ENCODE measurements around the gene CASZ1.

The CASZ1 gene

DNA sequence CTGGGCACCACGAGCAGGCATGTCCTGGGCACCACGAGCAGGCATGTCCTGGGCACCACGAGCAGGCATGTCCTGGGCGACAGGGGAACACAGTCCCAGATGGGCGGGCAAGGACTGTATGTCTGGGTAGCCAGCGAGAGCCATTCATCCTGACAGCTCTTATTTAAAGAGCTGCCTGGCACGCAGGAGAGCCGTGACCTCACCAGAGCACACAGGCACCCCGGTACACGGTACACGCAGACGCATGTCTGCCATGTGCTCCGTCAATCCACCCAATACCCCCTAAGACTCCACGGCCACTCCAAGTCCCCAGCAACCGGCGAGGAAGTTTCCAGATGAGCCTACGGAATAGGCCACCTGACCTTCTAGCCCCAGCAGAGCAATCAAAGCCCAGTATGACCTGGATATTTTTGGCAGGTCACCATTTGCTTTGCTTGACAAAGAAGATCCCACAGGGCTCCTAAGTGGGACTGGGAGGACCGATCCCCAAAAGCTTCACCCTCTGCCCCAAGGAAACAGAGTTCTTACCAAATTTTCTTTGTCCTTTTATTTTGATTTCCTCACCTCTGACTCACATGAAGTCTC lies 51.7 kb downstream of the CASZ1 start:
- FAIRE-seq (no peak), DNase-seq (ENCODE audit: insufficient read length, low spot score) (no peak)
- TF ChIP-seq TAF1 (IDR thresholded peaks at IDR 0.05; ENCODE audit: low read depth, low read length) (no peak), PAX5 (IDR thresholded peaks at IDR 0.05; ENCODE audit: insufficient read depth, low read length, severe bottlenecking) (no peak), SPI1 (IDR thresholded peaks at IDR 0.05; ENCODE audit: low read depth, low read length) (no peak), POLR2AphosphoS5 (IDR thresholded peaks at IDR 0.05; ENCODE audit: low read depth, low read length) (no peak), POLR2A (IDR thresholded peaks at IDR 0.05; ENCODE audit: low read depth, low read length) (no peak), POU2F2 (IDR thresholded peaks at IDR 0.05; ENCODE audit: low read depth, low read length) (no peak)

DNA sequence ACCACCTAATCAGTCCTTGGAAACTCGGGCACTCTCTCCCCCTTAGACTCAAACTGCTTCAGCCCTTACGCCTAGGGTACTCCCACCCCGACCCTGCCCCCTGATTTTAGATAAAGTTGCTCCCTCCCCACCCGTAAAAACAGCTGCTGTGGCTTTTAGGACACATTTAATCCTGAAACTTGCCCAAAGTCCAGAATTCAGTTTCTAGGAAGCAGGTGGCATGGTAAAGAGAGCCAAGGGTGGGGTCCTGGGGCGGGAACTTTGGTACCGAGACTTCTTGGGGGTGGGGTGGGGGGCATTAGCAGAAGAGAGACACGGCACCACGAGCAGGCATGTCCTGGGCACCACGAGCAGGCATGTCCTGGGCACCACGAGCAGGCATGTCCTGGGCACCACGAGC lies 52.4 kb downstream of the CASZ1 start:
- no peak for DNase-seq (ENCODE audit: insufficient read length, low spot score)
- no peak for TF ChIP-seq POU2F2 (IDR thresholded peaks at IDR 0.05; ENCODE audit: low read depth, low read length)
- TF ChIP-seq PAX5 (IDR thresholded peaks at IDR 0.05; ENCODE audit: insufficient read depth, low read length, severe bottlenecking): no peak
- TF ChIP-seq SPI1 (IDR thresholded peaks at IDR 0.05; ENCODE audit: low read depth, low read length): no peak
- no peak for TF ChIP-seq POLR2AphosphoS5 (IDR thresholded peaks at IDR 0.05; ENCODE audit: low read depth, low read length)
- no peak for TF ChIP-seq TAF1 (IDR thresholded peaks at IDR 0.05; ENCODE audit: low read depth, low read length)
- no peak for TF ChIP-seq POLR2A (IDR thresholded peaks at IDR 0.05; ENCODE audit: low read depth, low read length)
- FAIRE-seq: no peak

DNA sequence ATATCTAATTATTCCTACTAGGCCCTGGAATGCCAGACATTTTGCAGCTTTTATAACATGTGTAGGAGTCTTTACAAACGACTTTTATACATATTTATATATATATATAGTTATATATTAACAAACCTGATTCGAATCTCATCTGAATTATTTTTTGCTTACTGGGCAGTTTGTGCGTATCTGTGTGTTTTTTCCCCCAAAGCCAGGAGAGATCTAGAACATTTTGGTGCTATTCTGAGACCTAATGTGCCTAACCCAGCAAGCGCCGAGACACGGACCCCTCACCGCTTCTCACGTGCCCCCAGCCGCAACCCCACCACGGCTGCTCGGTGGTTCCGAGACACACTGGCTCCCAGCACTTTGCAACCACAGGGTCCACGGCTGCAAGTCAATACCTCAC lies 54.8 kb downstream of the CASZ1 start:
- FAIRE-seq (no peak), DNase-seq (ENCODE audit: insufficient read length, low spot score) (no peak)
- TF ChIP-seq PAX5 (IDR thresholded peaks at IDR 0.05; ENCODE audit: insufficient read depth, low read length, severe bottlenecking) (no peak), POLR2A (IDR thresholded peaks at IDR 0.05; ENCODE audit: low read depth, low read length) (no peak), SPI1 (IDR thresholded peaks at IDR 0.05; ENCODE audit: low read depth, low read length) (no peak)

DNA sequence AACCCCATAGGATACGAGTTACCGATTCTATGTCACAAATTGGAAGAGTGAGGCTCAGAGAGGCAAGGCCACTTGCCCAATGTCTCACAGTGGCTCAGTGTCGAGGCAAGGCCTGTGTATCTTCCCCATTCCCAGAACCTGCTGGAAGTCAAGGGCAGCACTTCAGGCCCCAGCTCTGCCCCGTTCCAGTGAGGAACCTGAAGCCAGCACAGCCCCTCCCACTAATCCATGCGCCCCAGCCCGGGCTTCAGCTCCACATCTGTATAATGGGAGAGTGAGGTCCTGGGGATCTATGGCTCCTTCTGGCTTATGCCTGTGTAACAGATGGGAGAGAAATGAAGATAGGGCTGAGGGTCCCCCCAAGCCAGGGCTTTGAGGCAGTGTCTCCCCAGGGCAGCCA lies 56.3 kb downstream of the CASZ1 start:
- TF ChIP-seq PAX5 (IDR thresholded peaks at IDR 0.05; ENCODE audit: insufficient read depth, low read length, severe bottlenecking) (no peak), SPI1 (IDR thresholded peaks at IDR 0.05; ENCODE audit: low read depth, low read length) (no peak), TAF1 (IDR thresholded peaks at IDR 0.05; ENCODE audit: low read depth, low read length) (no peak), POLR2A (IDR thresholded peaks at IDR 0.05; ENCODE audit: low read depth, low read length) (no peak), POLR2AphosphoS5 (IDR thresholded peaks at IDR 0.05; ENCODE audit: low read depth, low read length) (no peak)
- FAIRE-seq (no peak), DNase-seq (ENCODE audit: insufficient read length, low spot score) (no peak)

DNA sequence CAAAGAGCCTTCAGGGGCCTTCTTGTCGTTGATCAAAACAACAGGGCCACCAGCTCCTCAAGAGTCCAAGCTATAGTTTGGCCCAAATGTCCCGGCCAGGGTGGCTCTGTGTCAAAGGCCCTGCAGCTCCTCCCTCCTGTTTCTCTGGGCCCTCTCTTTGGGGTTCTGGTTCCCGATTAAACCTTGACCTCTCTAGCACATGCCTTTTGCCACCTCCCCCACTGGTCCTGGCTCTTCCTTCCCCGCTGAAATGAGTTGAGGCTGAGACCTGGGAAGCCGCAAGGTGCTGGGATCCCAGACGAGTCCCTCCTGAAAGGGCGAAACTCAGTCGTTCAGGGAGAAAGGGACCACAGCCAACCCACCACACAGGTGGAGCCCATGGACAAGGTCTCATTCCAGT lies 56.9 kb downstream of the CASZ1 start:
- FAIRE-seq (no peak), DNase-seq (ENCODE audit: insufficient read length, low spot score) (no peak)
- TF ChIP-seq TAF1 (IDR thresholded peaks at IDR 0.05; ENCODE audit: low read depth, low read length) (no peak), POLR2A (IDR thresholded peaks at IDR 0.05; ENCODE audit: low read depth, low read length) (no peak), PAX5 (IDR thresholded peaks at IDR 0.05; ENCODE audit: insufficient read depth, low read length, severe bottlenecking) (no peak), SPI1 (IDR thresholded peaks at IDR 0.05; ENCODE audit: low read depth, low read length) (no peak), POLR2AphosphoS5 (IDR thresholded peaks at IDR 0.05; ENCODE audit: low read depth, low read length) (no peak), POU2F2 (IDR thresholded peaks at IDR 0.05; ENCODE audit: low read depth, low read length) (no peak)

DNA sequence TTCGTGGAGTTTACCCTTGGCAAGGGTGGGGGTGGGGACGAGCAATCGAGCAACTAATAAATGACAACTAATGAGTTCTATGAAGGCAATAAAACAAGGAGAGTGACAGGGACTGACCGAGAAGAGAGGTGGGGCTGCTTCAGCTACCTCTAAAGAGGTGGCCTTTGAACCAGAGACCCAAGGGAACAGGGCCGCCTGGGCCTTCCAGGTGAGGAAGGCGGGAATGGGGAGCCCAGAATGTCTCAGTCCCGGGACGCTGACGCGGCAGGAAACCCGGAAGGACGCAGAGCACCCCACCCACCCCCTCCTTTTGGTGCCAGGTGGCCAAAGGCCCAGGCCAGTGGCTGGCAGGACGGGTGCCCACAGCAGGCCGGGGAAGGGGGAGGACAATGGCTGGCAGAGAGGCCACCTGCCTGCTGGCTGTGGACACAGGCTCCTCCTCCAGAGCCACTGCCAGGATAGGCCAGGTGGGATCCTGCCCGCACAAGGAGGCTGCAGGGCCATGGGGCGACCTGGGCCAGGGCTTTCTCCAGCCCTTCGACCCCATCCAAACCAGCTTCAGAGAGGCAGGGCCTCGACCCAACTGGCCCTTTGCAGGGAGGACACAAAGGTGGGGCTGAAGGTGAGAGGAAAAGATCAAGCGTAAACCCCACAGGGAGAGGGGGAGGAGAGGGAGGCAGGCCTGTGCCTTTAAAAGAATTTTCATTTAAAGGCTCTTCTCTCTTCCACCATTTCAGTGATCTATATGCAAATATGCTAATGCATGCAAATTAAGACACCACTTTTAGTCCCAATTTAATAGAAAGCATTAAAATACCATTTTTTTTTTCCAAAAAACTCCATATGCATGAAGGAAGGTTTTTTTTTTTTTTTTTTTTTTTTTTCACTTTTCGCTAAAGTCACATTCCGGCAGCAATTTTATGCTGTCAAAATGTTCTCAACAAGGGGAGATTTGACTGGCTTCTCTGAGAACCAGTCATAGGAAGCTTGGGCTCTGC lies 58.1 kb downstream of the CASZ1 start:
- FAIRE-seq (no peak), DNase-seq (ENCODE audit: insufficient read length, low spot score) (no peak)
- no peak for TF ChIP-seq TAF1 (IDR thresholded peaks at IDR 0.05; ENCODE audit: low read depth, low read length)
- no peak for TF ChIP-seq SPI1 (IDR thresholded peaks at IDR 0.05; ENCODE audit: low read depth, low read length)
- no peak for TF ChIP-seq POLR2A (IDR thresholded peaks at IDR 0.05; ENCODE audit: low read depth, low read length)
- TF ChIP-seq PAX5 (IDR thresholded peaks at IDR 0.05; ENCODE audit: insufficient read depth, low read length, severe bottlenecking): no peak
- TF ChIP-seq POLR2AphosphoS5 (IDR thresholded peaks at IDR 0.05; ENCODE audit: low read depth, low read length): no peak
- TF ChIP-seq POU2F2 (IDR thresholded peaks at IDR 0.05; ENCODE audit: low read depth, low read length): no peak

DNA sequence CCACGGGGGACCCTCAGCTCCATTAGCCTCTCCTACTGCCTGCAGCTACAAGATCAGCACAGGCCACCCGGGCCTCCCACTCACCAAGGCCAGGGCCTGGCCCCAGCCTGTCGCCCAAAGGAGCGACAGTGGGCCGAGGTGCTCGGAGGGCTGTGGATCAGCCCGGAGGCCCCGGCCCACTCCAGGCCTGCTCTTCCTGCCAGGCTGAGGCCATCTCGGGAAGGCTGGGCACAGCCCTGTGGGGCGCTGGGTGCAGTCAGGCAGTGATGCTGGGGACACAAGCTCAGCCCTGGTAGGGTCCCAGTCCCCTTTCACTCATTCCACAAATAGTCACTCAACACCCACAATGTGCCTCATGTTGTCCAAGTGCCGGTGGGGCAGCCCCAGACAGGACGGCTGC lies 58.8 kb downstream of the CASZ1 start:
- TF ChIP-seq POU2F2 (IDR thresholded peaks at IDR 0.05; ENCODE audit: low read depth, low read length) (no peak), POLR2A (IDR thresholded peaks at IDR 0.05; ENCODE audit: low read depth, low read length) (no peak), SPI1 (IDR thresholded peaks at IDR 0.05; ENCODE audit: low read depth, low read length) (no peak), POLR2AphosphoS5 (IDR thresholded peaks at IDR 0.05; ENCODE audit: low read depth, low read length) (no peak), TAF1 (IDR thresholded peaks at IDR 0.05; ENCODE audit: low read depth, low read length) (no peak), PAX5 (IDR thresholded peaks at IDR 0.05; ENCODE audit: insufficient read depth, low read length, severe bottlenecking) (no peak)
- DNase-seq (ENCODE audit: insufficient read length, low spot score) (no peak), FAIRE-seq (no peak)

GRCh38 chr1:10736634-10737586 lies 59.5 kb downstream of the CASZ1 start:
- DNase-seq (ENCODE audit: insufficient read length, low spot score) (no peak), FAIRE-seq (no peak)
- no peak for TF ChIP-seq POU2F2 (IDR thresholded peaks at IDR 0.05; ENCODE audit: low read depth, low read length)
- TF ChIP-seq SPI1 (IDR thresholded peaks at IDR 0.05; ENCODE audit: low read depth, low read length): no peak
- TF ChIP-seq POLR2A (IDR thresholded peaks at IDR 0.05; ENCODE audit: low read depth, low read length): no peak
- TF ChIP-seq POLR2AphosphoS5 (IDR thresholded peaks at IDR 0.05; ENCODE audit: low read depth, low read length): no peak
- no peak for TF ChIP-seq TAF1 (IDR thresholded peaks at IDR 0.05; ENCODE audit: low read depth, low read length)
- no peak for TF ChIP-seq PAX5 (IDR thresholded peaks at IDR 0.05; ENCODE audit: insufficient read depth, low read length, severe bottlenecking)
